Endodermal cell (in vitro differentiated cells): Measurements from ENCODE around the gene TUFM. TPM values are rescaled to one million over a fixed set of nuclear protein-coding genes. Genes with fewer than 3 reads are reported as not detected.
A peak's percentile ranks its signal among the peaks of the same experiment; 100 is the strongest.
"Not testable (repeated sequence)": the region's sequence is repeated elsewhere in the genome, so short reads cannot be mapped to it uniquely, and the experiment has no call there.

Source experiments
- DNase-seq: peaks from one replicate; pipeline ENCODE4 v3.0.0-alpha.2; 2017
- H3K27ac ChIP-seq: 2 replicates; pipeline ENCODE4 v1.5.1; 2013; ENCODE audit warnings: mild to moderate bottlenecking, low read depth, low read length, moderate library complexity
- H3K27me3 ChIP-seq: 2 replicates; pipeline ENCODE4 v1.6.1; 2013; ENCODE audit warnings: mild to moderate bottlenecking, low read length, moderate library complexity; ENCODE audit not compliant: insufficient read depth, control insufficient read depth, poor library complexity, severe bottlenecking
- H3K36me3 ChIP-seq: 2 replicates; pipeline ENCODE4 v1.7.0; 2013; ENCODE audit warnings: mild to moderate bottlenecking, low read length, moderate library complexity; ENCODE audit not compliant: control insufficient read depth, insufficient read depth
- H3K4me1 ChIP-seq: one replicate; pipeline ENCODE4 v1.7.0; 2013; ENCODE audit warnings: low read length; ENCODE audit not compliant: control insufficient read depth, insufficient read depth
- H3K4me3 ChIP-seq: 2 replicates; pipeline ENCODE4 v1.5.1; 2013; ENCODE audit warnings: mild to moderate bottlenecking, low read length, moderate library complexity
- H3K9ac ChIP-seq: 2 replicates; pipeline ENCODE4 v1.6.1; 2013; ENCODE audit warnings: mild to moderate bottlenecking, low read length, moderate library complexity; ENCODE audit not compliant: poor library complexity, severe bottlenecking; ENCODE audit errors: extremely low read depth
- H3K9me3 ChIP-seq: 2 replicates; pipeline ENCODE4 v1.6.1; 2013; ENCODE audit warnings: mild to moderate bottlenecking, low read length, moderate library complexity; ENCODE audit not compliant: control insufficient read depth
- H3K27ac Mint-ChIP-seq: 2 replicates; pipeline ENCODE4 v1.8.0; 2020; ENCODE audit warnings: mixed read lengths
- H3K27me3 Mint-ChIP-seq: 2 replicates; pipeline ENCODE4 v1.8.0; 2021; ENCODE audit warnings: mild to moderate bottlenecking, mixed read lengths; ENCODE audit not compliant: insufficient read depth
- H3K36me3 Mint-ChIP-seq: 2 replicates; pipeline ENCODE4 v1.8.0; 2020; ENCODE audit warnings: low read depth, mixed read lengths
- H3K4me1 Mint-ChIP-seq: 2 replicates; pipeline ENCODE4 v1.8.0; 2020; ENCODE audit warnings: mixed read lengths
- H3K4me3 Mint-ChIP-seq: 2 replicates; pipeline ENCODE4 v1.8.0; 2020; ENCODE audit warnings: mild to moderate bottlenecking, moderate library complexity, mixed read lengths
- H3K9me3 Mint-ChIP-seq: 2 replicates; pipeline ENCODE4 v1.8.0; 2020; ENCODE audit warnings: mild to moderate bottlenecking, mixed read lengths
- CTCF ChIP-seq: fragments of 200-600 bp; sonication (generic); conservative IDR thresholded peaks from 2 replicates; pipeline ENCODE4 v1.5.0; 2021; ENCODE audit warnings: antibody characterized with exemption, mild to moderate bottlenecking
- WGBS, 2 experiments: methylation state at CpG; one replicate each; pipeline versions ENCODE4 v1.1.5 to v1.1.7; 2013; ENCODE audit warnings: missing lambda C conversion rate in 2 of 2, mixed read lengths in 1 of 2; ENCODE audit not compliant: insufficient coverage in 1 of 2, insufficient read length in 1 of 2; 5-methylcytosine and 5-hydroxymethylcytosine counted together
- microRNA-seq: library from miRNA; unstranded; fragments of <30 nt; microRNA quantifications from one replicate; pipeline ENCODE4 v1.2.0, GENCODE V29; 2020; ENCODE audit warnings: borderline microRNAs expressed
- total RNA-seq, 2 donors: library from RNA; stranded (reverse); fragmentation: NEBNext Ultra II Directional in 1 of 2; extraction: Animal tissue kit (Norgen Biotek cat#: 25700) in 1 of 2; gene quantifications; 2 replicates in 1 of 2; 3 replicates in 1 of 2; pipeline ENCODE4 v1.2.1, GENCODE V29; 2021

Gene TUFM
- total RNA-seq, 2 donors from 2014 or later = 158 to 165 TPM

DNA sequence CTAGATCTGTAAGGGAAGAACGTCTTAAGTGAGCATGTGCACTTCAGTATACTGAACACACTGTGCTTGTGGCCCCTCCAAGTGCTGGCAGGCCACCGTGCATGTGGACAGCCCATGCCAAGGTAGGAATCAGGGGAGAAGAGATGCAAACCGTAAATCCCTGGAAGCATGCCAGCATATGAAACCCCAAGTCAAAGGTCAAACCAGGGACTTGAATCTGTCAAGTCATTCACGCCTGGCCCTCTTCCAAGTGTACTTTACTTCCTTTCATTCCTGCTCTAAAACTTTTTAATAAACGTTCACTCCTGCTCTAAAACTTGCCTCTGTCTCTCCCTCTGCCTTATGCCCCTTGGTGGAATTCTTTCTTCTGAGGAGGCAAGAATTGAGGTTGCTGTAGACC is 26.1 kb downstream of the TUFM start:
- H3K27me3 ChIP-seq = no peaks in the 10 kb centered on the region
- no peak for DNase-seq
- no peaks in the 10 kb centered on the region for H3K4me1 ChIP-seq
- no peak overlapping the region for H3K9ac ChIP-seq
- no peak overlapping the region for H3K4me3 ChIP-seq
- H3K9me3 ChIP-seq = no peaks in the 10 kb centered on the region
- no peak overlapping the region for H3K27ac ChIP-seq
- H3K36me3 ChIP-seq = peaks cover 10% of the 10 kb centered on the region
- H3K4me3 Mint-ChIP-seq = no peak overlapping the region
- WGBS, 2 experiments = 91 to 97% methylated on average over 5 of the region's 5 CpGs
- H3K27ac Mint-ChIP-seq = no peak overlapping the region
- peaks cover 16% of the 10 kb centered on the region for H3K4me1 Mint-ChIP-seq
- TF ChIP-seq CTCF = no peak
- H3K36me3 Mint-ChIP-seq = peaks cover 8% of the 10 kb centered on the region
- peaks cover 5% of the 10 kb centered on the region for H3K9me3 Mint-ChIP-seq
- no peaks in the 10 kb centered on the region for H3K27me3 Mint-ChIP-seq

DNA sequence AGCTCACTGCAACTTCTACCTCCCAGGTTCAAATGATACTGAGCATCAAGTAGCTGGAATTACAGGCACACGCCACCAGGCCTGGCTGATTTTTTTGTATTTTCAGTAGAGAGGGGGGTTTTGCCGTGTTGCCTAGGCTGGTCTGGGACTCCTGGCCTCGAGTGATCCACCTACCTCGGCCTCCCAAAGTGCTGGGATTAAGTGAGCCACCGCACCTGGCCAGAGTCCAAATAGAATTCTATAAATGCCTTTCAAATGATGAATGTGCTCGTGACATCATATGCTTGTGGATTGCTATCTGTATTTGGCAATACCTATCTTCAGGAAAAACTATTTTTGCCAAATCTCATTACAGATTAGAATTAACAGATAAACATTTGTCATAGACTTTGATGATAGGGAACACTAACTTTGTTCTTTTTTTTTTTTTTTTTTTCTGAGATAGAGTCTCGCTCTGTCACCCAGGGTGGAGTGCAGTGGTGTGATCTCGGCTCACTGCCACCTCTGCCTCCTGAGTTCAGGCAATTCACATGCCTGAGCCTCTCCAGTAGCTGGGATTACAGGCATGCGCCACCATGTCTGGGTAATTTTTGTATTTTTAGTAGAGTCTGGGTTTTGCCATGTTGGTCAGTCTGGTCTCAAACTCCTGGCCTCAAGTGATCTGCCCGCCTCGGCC is 38.6 kb downstream of the TUFM start:
- not testable (repeated sequence) for H3K9ac ChIP-seq, H3K27ac ChIP-seq, H3K27me3 Mint-ChIP-seq, H3K4me3 Mint-ChIP-seq, DNase-seq, H3K36me3 ChIP-seq, H3K27ac Mint-ChIP-seq, H3K27me3 ChIP-seq, H3K9me3 ChIP-seq, H3K4me3 ChIP-seq, H3K4me1 Mint-ChIP-seq, H3K36me3 Mint-ChIP-seq, H3K4me1 ChIP-seq, H3K9me3 Mint-ChIP-seq
- no CpG with 5 or more reads among the region's 11 CpGs for WGBS, 2 experiments

DNA sequence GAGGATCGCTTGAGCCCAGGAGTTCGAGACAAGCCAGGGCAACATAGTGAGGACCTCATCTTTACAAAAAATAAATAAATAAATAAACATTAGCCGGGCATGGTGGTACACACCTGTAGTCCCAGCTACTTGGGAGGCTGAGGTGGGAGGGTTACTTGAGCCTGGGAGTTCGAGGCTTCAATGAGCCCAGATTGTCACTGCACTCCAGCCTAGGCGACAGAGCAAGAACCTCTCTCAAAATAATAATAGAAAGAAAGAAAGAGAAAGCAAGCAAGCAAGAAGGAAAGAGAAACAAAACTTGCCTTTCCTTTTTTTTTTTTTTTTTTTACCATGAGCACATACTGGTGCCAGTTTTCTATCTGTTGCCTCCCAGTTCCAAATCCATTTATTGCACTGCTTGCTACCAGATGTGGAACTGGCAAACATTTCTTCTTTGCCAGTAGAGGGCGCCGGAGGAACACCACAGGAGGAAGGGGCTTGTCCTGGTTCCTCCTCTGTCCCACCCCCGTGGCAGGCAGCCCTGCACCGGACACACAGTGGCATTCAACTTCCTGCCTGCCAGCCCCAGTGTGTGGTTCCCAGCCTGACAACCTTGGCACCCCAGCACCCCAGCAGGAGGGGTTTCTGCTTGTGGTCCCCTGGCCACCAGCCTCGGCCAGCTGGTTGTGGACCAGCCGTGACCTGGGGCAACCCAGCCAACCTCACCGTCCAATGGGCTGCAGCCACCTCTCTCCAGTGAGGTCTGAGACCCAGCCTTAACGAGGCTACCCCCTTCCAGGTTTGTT is 43.7 kb downstream of the TUFM start:
- not testable (repeated sequence) for H3K27ac ChIP-seq, H3K27me3 ChIP-seq, H3K9me3 Mint-ChIP-seq, H3K4me1 Mint-ChIP-seq, H3K27me3 Mint-ChIP-seq, H3K4me3 ChIP-seq, H3K36me3 ChIP-seq, H3K27ac Mint-ChIP-seq, H3K4me1 ChIP-seq, H3K9ac ChIP-seq, H3K9me3 ChIP-seq, H3K36me3 Mint-ChIP-seq
- DNase-seq = peak; percentile 72
- whole genome bisulfite sequencing, 2 experiments = no CpG with 5 or more reads among the region's 13 CpGs
- peak overlapping the region; percentile 30 for H3K4me3 Mint-ChIP-seq
- TF ChIP-seq CTCF = peak; percentile 65

Small RNA genes within 50 kb of the gene (microRNA-seq; reads per million reads assigned to microRNA genes)
- gene MIR4721 = not detected

Other genes with a start within 250 kb of the TUFM start
- gene SULT1A2, start 249.3 kb downstream of the TUFM start, total RNA-seq = 1 to 10 TPM in 1 of 2 donors, under 1 TPM in 1; 0.29 to 1.9 TPM
- gene SULT1A1, start 236.3 kb downstream of the TUFM start, total RNA-seq = 1 to 10 TPM; 4.3 to 7.2 TPM
- under 1 TPM in 1 of 2 donors, not detected in 1; 0.35 TPM for gene NPIPB8, start 208.3 kb downstream of the TUFM start, total RNA-seq
- gene EIF3C, start 134.9 kb downstream of the TUFM start, total RNA-seq = 100 to 1,000 TPM; 697 to 784 TPM
- 1 to 10 TPM; 3.3 to 4.8 TPM for gene NPIPB9, start 94.6 kb downstream of the TUFM start, total RNA-seq
- 100 to 1,000 TPM; 242 to 264 TPM for gene ATXN2L, start 23.3 kb downstream of the TUFM start, total RNA-seq
- 10 to 100 TPM; 56.5 to 63.4 TPM for gene SH2B1, start 17.5 kb upstream of the TUFM start, total RNA-seq
- 1 to 10 TPM; 4.7 to 7.7 TPM for gene ATP2A1, start 32.1 kb upstream of the TUFM start, total RNA-seq
- gene RABEP2, start 78.9 kb upstream of the TUFM start, total RNA-seq = 10 to 100 TPM; 16.1 to 19.2 TPM
- gene CD19, start 85.6 kb upstream of the TUFM start, total RNA-seq = not detected
- gene NFATC2IP, start 104.6 kb upstream of the TUFM start, total RNA-seq = 10 to 100 TPM; 63.7 to 65.4 TPM
- gene SPNS1, start 128.4 kb upstream of the TUFM start, total RNA-seq = 10 to 100 TPM; 54.9 to 55.2 TPM
- 1 to 10 TPM; 4.5 to 6.1 TPM for gene LAT, start 138.7 kb upstream of the TUFM start, total RNA-seq